GM23338 (cell line): ENCODE results near the gene SCLT1. TPM values are rescaled to one million over a fixed set of nuclear protein-coding genes. Genes with fewer than 3 reads are reported as not detected.
A peak's percentile ranks its signal among the peaks of the same experiment; 100 is the strongest.

Experiments
- ATAC-seq: fragments of 200-7000 bp; cut with Tn5 transposase; 3 replicates; pipeline ENCODE4 v1.9.1; 2020
- DNase-seq: peaks from one replicate; pipeline ENCODE4 v3.0.0-alpha.2; 2015; ENCODE audit warnings: low spot score
- H2AFZ ChIP-seq: fragments of 200-600 bp; sonication (generic); 2 replicates; pipeline ENCODE4 v1.8.0; 2016; ENCODE audit warnings: antibody characterized with exemption, mild to moderate bottlenecking, moderate library complexity
- H3F3A ChIP-seq: fragments of 200-600 bp; sonication (generic); replicated peaks from 2 replicates; pipeline ENCODE4 v1.8.0; 2017; ENCODE audit warnings: antibody characterized with exemption, mixed run types, low read depth
- H3K27ac ChIP-seq: fragments of 200-600 bp; sonication (generic); 2 replicates; pipeline ENCODE4 v1.6.1; 2016; ENCODE audit warnings: low read depth
- H3K27me3 ChIP-seq: fragments of 200-600 bp; sonication (generic); 2 replicates; pipeline ENCODE4 v1.8.0; 2016; ENCODE audit warnings: mild to moderate bottlenecking, mixed run types, moderate library complexity; ENCODE audit not compliant: insufficient read depth
- H3K36me3 ChIP-seq: fragments of 200-600 bp; sonication (generic); 2 replicates; pipeline ENCODE4 v1.8.0; 2016; ENCODE audit warnings: mild to moderate bottlenecking; ENCODE audit not compliant: insufficient read depth
- H3K4me1 ChIP-seq: fragments of 200-600 bp; sonication (generic); 2 replicates; pipeline ENCODE4 v1.8.0; 2016; ENCODE audit warnings: mild to moderate bottlenecking, moderate library complexity; ENCODE audit not compliant: insufficient read depth
- H3K4me2 ChIP-seq: fragments of 200-600 bp; sonication (generic); 2 replicates; pipeline ENCODE4 v1.7.1; 2017; ENCODE audit warnings: mixed run types
- H3K4me3 ChIP-seq: fragments of 200-600 bp; sonication (generic); 2 replicates; pipeline ENCODE4 v1.6.1; 2016; ENCODE audit warnings: mixed run types
- H3K79me2 ChIP-seq: fragments of 200-600 bp; sonication (generic); replicated peaks from 2 replicates; pipeline ENCODE4 v1.8.0; 2017; ENCODE audit warnings: mild to moderate bottlenecking; ENCODE audit not compliant: insufficient read depth
- H3K9me2 ChIP-seq: fragments of 200-600 bp; sonication (generic); 2 replicates; pipeline ENCODE4 v1.8.0; 2017; ENCODE audit not compliant: insufficient read depth
- H4K20me1 ChIP-seq: fragments of 200-600 bp; sonication (generic); replicated peaks from 2 replicates; pipeline ENCODE4 v1.8.0; 2017; ENCODE audit warnings: mild to moderate bottlenecking; ENCODE audit not compliant: insufficient read depth
- H3K27ac Mint-ChIP-seq: 2 replicates; pipeline ENCODE4 v1.8.0; 2020; ENCODE audit warnings: inconsistent platforms, mild to moderate bottlenecking, moderate library complexity, mixed read lengths
- H3K27me3 Mint-ChIP-seq: 3 replicates; pipeline ENCODE4 v1.8.0; 2022; ENCODE audit warnings: low read depth, mild to moderate bottlenecking, moderate library complexity, mixed read lengths, inconsistent platforms; ENCODE audit not compliant: insufficient read depth, poor library complexity
- H3K36me3 Mint-ChIP-seq: 3 replicates; pipeline ENCODE4 v1.8.0; 2021; ENCODE audit warnings: low read depth, mild to moderate bottlenecking, inconsistent platforms, moderate library complexity, mixed read lengths
- H3K4me1 Mint-ChIP-seq: 3 replicates; pipeline ENCODE4 v1.8.0; 2020; ENCODE audit warnings: mild to moderate bottlenecking, inconsistent platforms, mixed read lengths
- H3K4me3 Mint-ChIP-seq: 3 replicates; pipeline ENCODE4 v1.8.0; 2021; ENCODE audit warnings: moderate library complexity, mild to moderate bottlenecking, inconsistent platforms, mixed read lengths
- H3K9me3 Mint-ChIP-seq: 3 replicates; pipeline ENCODE4 v1.8.0; 2020; ENCODE audit warnings: moderate library complexity, mild to moderate bottlenecking, inconsistent platforms, mixed read lengths
- CTCF ChIP-seq, 2 experiments: fragments of 200-600 bp in 1 of 2; sonication (generic) in 1 of 2; conservative IDR thresholded peaks; 2 replicates each; pipeline versions ENCODE4 v1.5.1 to v1.6.1; 2016 to 2017; ENCODE audit warnings: antibody characterized with exemption in 2 of 2, low read depth in 2 of 2, mild to moderate bottlenecking in 2 of 2, moderate library complexity in 1 of 2
- ETS1 ChIP-seq: IDR thresholded peaks from 2 replicates; pipeline ENCODE4 v1.6.1; 2016; ENCODE audit warnings: antibody characterized with exemption
- EZH2 ChIP-seq: fragments of 200-600 bp; sonication (generic); IDR thresholded peaks from one replicate; pipeline ENCODE4 v1.8.0; 2017; ENCODE audit warnings: antibody characterized with exemption, mild to moderate bottlenecking, low read depth; ENCODE audit not compliant: unreplicated experiment
- EZH2phosphoT487 ChIP-seq: fragments of 200-600 bp; sonication (generic); IDR thresholded peaks from one replicate; pipeline ENCODE4 v1.8.1; 2018; ENCODE audit warnings: antibody characterized with exemption; ENCODE audit not compliant: unreplicated experiment
- JUNB ChIP-seq: IDR thresholded peaks from one replicate; pipeline ENCODE4 v1.6.1; 2016; ENCODE audit warnings: antibody characterized with exemption; ENCODE audit not compliant: unreplicated experiment
- NANOG ChIP-seq: IDR thresholded peaks from 2 replicates; pipeline ENCODE4 v1.6.1; 2016; ENCODE audit warnings: antibody characterized with exemption, borderline replicate concordance
- REST ChIP-seq: IDR thresholded peaks from one replicate; pipeline ENCODE4 v1.6.1; 2018; ENCODE audit warnings: antibody characterized with exemption; ENCODE audit not compliant: unreplicated experiment
- ZNF114 ChIP-seq: fragments of 250-450 bp; sonication (Bioruptor Pico); IDR thresholded peaks from 2 replicates; pipeline ENCODE4 v1.5.0; 2020; ENCODE audit warnings: mild to moderate bottlenecking, moderate library complexity
- ZNF462 ChIP-seq: fragments of 250-450 bp; sonication (Bioruptor Pico); IDR thresholded peaks from 2 replicates; pipeline ENCODE4 v1.5.0; 2020; ENCODE audit warnings: mild to moderate bottlenecking, moderate library complexity
- polyA plus RNA-seq: library from polyadenylated mRNA; unstranded; fragments of >200 nt; fragmentation: Nextera tagmentation; extraction: Ambion mirVana; gene quantifications from 2 replicates; pipeline ENCODE4 v1.2.1, GENCODE V29; 2016
- total RNA-seq: library from RNA; depleted of rRNA; stranded (reverse); fragments of >200 nt; shearing (Covaris generic); gene quantifications from 2 replicates; pipeline ENCODE4 v1.2.3, GENCODE V29; 2014

The SCLT1 gene
- total and polyA plus RNA-seq, 2 experiments from 2014 or later, result 18.5 to 18.9 TPM

GRCh38 chr4:128837198-128837597 is 256.1 kb downstream of the SCLT1 start (continued):
- TF ChIP-seq REST (no peak), EZH2phosphoT487 (no peak)

GRCh38 chr4:128835498-128836222 is 257.7 kb downstream of the SCLT1 start:
- H3K4me3 ChIP-seq, result no peak overlapping the region
- no peaks in the 10 kb centered on the region for H3K27me3 ChIP-seq
- H4K20me1 ChIP-seq, result peaks cover 98% of the 10 kb centered on the region
- peaks cover 30% of the 10 kb centered on the region for H3F3A ChIP-seq
- H3K27me3 Mint-ChIP-seq, result peaks cover 11% of the 10 kb centered on the region
- ATAC-seq (no peak), DNase-seq (no peak)
- H3K4me1 Mint-ChIP-seq, result peaks cover 82% of the 10 kb centered on the region
- no peak overlapping the region for H2AFZ ChIP-seq
- no peak overlapping the region for H3K4me3 Mint-ChIP-seq
- H3K9me3 Mint-ChIP-seq, result no peaks in the 10 kb centered on the region
- H3K4me2 ChIP-seq, result 0 out of 2 replicates have a peak overlapping the region, but pooled peaks have one; percentile 15
- no peak overlapping the region for H3K27ac ChIP-seq
- H3K4me1 ChIP-seq, result peaks cover 87% of the 10 kb centered on the region
- peak overlapping the region; percentile 59 for H3K27ac Mint-ChIP-seq
- peaks cover 100% of the 10 kb centered on the region for H3K79me2 ChIP-seq
- H3K36me3 ChIP-seq, result peaks cover 77% of the 10 kb centered on the region
- peaks cover 88% of the 10 kb centered on the region for H3K36me3 Mint-ChIP-seq
- no peaks in the 10 kb centered on the region for H3K9me2 ChIP-seq
- TF ChIP-seq EZH2 (no peak), NANOG (no peak), CTCF (conservative IDR thresholded peaks at IDR 0.05; ENCODE audit: low read depth in 2 of 2) (no peak), ZNF462 (no peak), ETS1 (no peak), JUNB (no peak), ZNF114 (CRISPR knock-in tag) (no peak), EZH2phosphoT487 (no peak)
